H1 (cell line): ENCODE data around the gene PHLPP1. TPM values are rescaled to one million over a fixed set of nuclear protein-coding genes. Genes with fewer than 3 reads are reported as not detected.

Source experiments
- CTCF ChIA-PET: fragments of 300-600 bp; sonication (Branson Sonifier 250); formaldehyde crosslinking; loops from one replicate; lab custom pipeline; 2021; ENCODE audit not compliant: partially characterized antibody; lab: Charles Lee
- POLR2A ChIA-PET: fragments of 300-600 bp; sonication (Branson Sonifier 250); formaldehyde crosslinking; loops from one replicate; lab custom pipeline; 2021; ENCODE audit warnings: inconsistent platforms; ENCODE audit not compliant: partially characterized antibody; lab: Charles Lee
- DNase-seq, 2 experiments: peaks; one replicate each; pipeline versions ENCODE4 v3.0.0 to v3.0.0-alpha.2; 2010 to 2022; ENCODE audit warnings: low spot score in 2 of 2, low read depth in 1 of 2, mixed read lengths in 1 of 2
- FAIRE-seq: peaks from 2 replicates; lab custom pipeline; 2011; peaks lifted over from hg19 to GRCh38; lab: Jason Lieb, UNC
- H2AFZ ChIP-seq: 2 replicates; pipeline ENCODE4 v1.8.1; 2012; ENCODE audit warnings: low read length, inconsistent platforms
- H2AK5ac ChIP-seq: 2 replicates; pipeline ENCODE4 v1.6.1; 2013; ENCODE audit warnings: low read depth, low read length
- H2BK120ac ChIP-seq: replicated peaks from 2 replicates; pipeline ENCODE3; 2013; ENCODE audit warnings: low read depth, low read length, inconsistent platforms
- H2BK12ac ChIP-seq: 2 replicates; pipeline ENCODE4 v1.6.1; 2013; ENCODE audit warnings: low read depth, low read length
- H2BK15ac ChIP-seq: 2 replicates; pipeline ENCODE4 v1.6.1; 2013; ENCODE audit warnings: low read length
- H2BK20ac ChIP-seq: 2 replicates; pipeline ENCODE4 v1.6.1; 2013; ENCODE audit warnings: low read length
- H2BK5ac ChIP-seq: 2 replicates; pipeline ENCODE4 v1.6.1; 2013; ENCODE audit warnings: low read depth, low read length
- H3K14ac ChIP-seq: 2 replicates; pipeline ENCODE4 v1.6.1; 2013; ENCODE audit warnings: inconsistent platforms; ENCODE audit not compliant: insufficient read length
- H3K18ac ChIP-seq: 2 replicates; pipeline ENCODE4 v1.6.1; 2013; ENCODE audit warnings: low read length; ENCODE audit errors: extremely low read depth
- H3K23ac ChIP-seq: 2 replicates; pipeline ENCODE4 v1.6.1; 2013; ENCODE audit warnings: inconsistent platforms; ENCODE audit not compliant: insufficient read length
- H3K23me2 ChIP-seq: 2 replicates; pipeline ENCODE4 v1.6.1; 2013; ENCODE audit warnings: low read depth, low read length
- H3K27ac ChIP-seq: 2 replicates; pipeline ENCODE4 v1.6.1; 2011; ENCODE audit warnings: low read depth, low read length, inconsistent platforms
- H3K27me3 ChIP-seq, 4 experiments: replicated peaks in 1 of 4; 1 replicate in 1 of 4; 2 replicates in 3 of 4; pipeline versions ENCODE4 v1.6.1 to v1.8.1; 2011 to 2013; ENCODE audit warnings: low read length in 3 of 4, mild to moderate bottlenecking in 3 of 4, inconsistent platforms in 2 of 4, mixed read lengths in 2 of 4, moderate library complexity in 1 of 4; ENCODE audit not compliant: control insufficient read depth in 3 of 4, insufficient read depth in 3 of 4; ENCODE audit errors: extremely low read depth in 1 of 4
- H3K36me3 ChIP-seq, 4 experiments: 2 replicates each; pipeline versions ENCODE4 v1.6.1 to v1.8.1; 2011 to 2013; ENCODE audit warnings: mild to moderate bottlenecking in 4 of 4, low read length in 3 of 4, moderate library complexity in 2 of 4, control low read depth in 1 of 4, inconsistent platforms in 1 of 4; ENCODE audit not compliant: insufficient read depth in 4 of 4, control insufficient read depth in 2 of 4
- H3K4ac ChIP-seq: replicated peaks from 2 replicates; pipeline ENCODE3; 2013; ENCODE audit warnings: low read length, low read depth, mixed read lengths, inconsistent platforms; ENCODE audit not compliant: insufficient read length
- H3K4me1 ChIP-seq, 4 experiments: replicated peaks in 1 of 4; 1 replicate in 1 of 4; 2 replicates in 3 of 4; pipeline versions ENCODE4 v1.6.1 to v1.8.1; 2011 to 2013; ENCODE audit warnings: low read length in 3 of 4, inconsistent platforms in 2 of 4, mixed read lengths in 1 of 4; ENCODE audit not compliant: insufficient read depth in 4 of 4, control insufficient read depth in 3 of 4
- H3K4me2 ChIP-seq, 2 experiments: 2 replicates each; pipeline versions ENCODE4 v1.6.1 to v1.8.1; 2011 to 2013; ENCODE audit warnings: low read depth in 2 of 2, low read length in 2 of 2, control low read depth in 1 of 2, inconsistent platforms in 1 of 2, mild to moderate bottlenecking in 1 of 2; ENCODE audit not compliant: insufficient read depth in 1 of 2
- H3K4me3 ChIP-seq, 4 experiments: fragments of 200-600, 300-600 bp in 1 of 4; sonication (generic), shearing (Covaris generic), sonication (Bioruptor Twin) in 1 of 4; 2 replicates each; pipeline versions ENCODE4 v1.5.1 to v1.8.1; 2011 to 2016; ENCODE audit warnings: low read length in 4 of 4, low read depth in 3 of 4, control low read depth in 2 of 4, inconsistent platforms in 2 of 4, mild to moderate bottlenecking in 2 of 4, mixed read lengths in 1 of 4, moderate library complexity in 1 of 4; ENCODE audit not compliant: insufficient read depth in 2 of 4; ENCODE audit errors: extremely low read depth in 1 of 4
- H3K56ac ChIP-seq: replicated peaks from 2 replicates; pipeline ENCODE3; 2013; ENCODE audit warnings: low read depth, mild to moderate bottlenecking, mixed read lengths, low read length, inconsistent platforms; ENCODE audit not compliant: insufficient read length
- H3K79me1 ChIP-seq: 2 replicates; pipeline ENCODE4 v1.6.1; 2013; ENCODE audit warnings: low read depth, low read length, control low read depth
- H3K79me2 ChIP-seq, 2 experiments: 2 replicates each; pipeline versions ENCODE4 v1.6.1 to v1.8.1; 2012 to 2013; ENCODE audit warnings: low read length in 2 of 2, mild to moderate bottlenecking in 2 of 2, inconsistent platforms in 1 of 2; ENCODE audit not compliant: insufficient read depth in 2 of 2, control insufficient read depth in 1 of 2
- H3K9ac ChIP-seq, 4 experiments: replicated peaks in 1 of 4; 1 replicate in 1 of 4; 2 replicates in 3 of 4; pipeline versions ENCODE4 v1.6.1 to v1.8.1; 2011 to 2013; ENCODE audit warnings: low read depth in 3 of 4, low read length in 3 of 4, control low read depth in 2 of 4, mild to moderate bottlenecking in 2 of 4, moderate library complexity in 2 of 4, inconsistent platforms in 1 of 4; ENCODE audit errors: extremely low read depth in 1 of 4
- H3K9me3 ChIP-seq, 2 experiments: 2 replicates each; pipeline versions ENCODE4 v1.6.1 to v1.8.1; 2012 to 2013; ENCODE audit warnings: mild to moderate bottlenecking in 2 of 2, moderate library complexity in 2 of 2, control low read depth in 1 of 2, inconsistent platforms in 1 of 2, low read depth in 1 of 2, low read length in 1 of 2, mixed read lengths in 1 of 2; ENCODE audit not compliant: insufficient read depth in 2 of 2
- H4K20me1 ChIP-seq, 2 experiments: replicated peaks in 1 of 2; 2 replicates each; pipeline versions ENCODE3 to v1.8.1; 2011 to 2013; ENCODE audit warnings: inconsistent platforms in 2 of 2, low read length in 2 of 2, mild to moderate bottlenecking in 1 of 2; ENCODE audit not compliant: insufficient read depth in 2 of 2, control insufficient read depth in 1 of 2
- H4K5ac ChIP-seq: 2 replicates; pipeline ENCODE4 v1.6.1; 2013; ENCODE audit warnings: low read length, low read depth, mixed read lengths, inconsistent platforms; ENCODE audit not compliant: insufficient read length
- H4K8ac ChIP-seq: 2 replicates; pipeline ENCODE4 v1.8.0; 2013; ENCODE audit warnings: mild to moderate bottlenecking, moderate library complexity, low read length, inconsistent platforms; ENCODE audit not compliant: insufficient read depth; ENCODE audit errors: extremely low read depth
- H4K91ac ChIP-seq: replicated peaks from 2 replicates; pipeline ENCODE3; 2013; ENCODE audit warnings: low read length, mixed read lengths, inconsistent platforms; ENCODE audit not compliant: insufficient read length
- CBX5 ChIP-seq: fragments of 300-800, 300-1000 bp; sonication (generic); IDR thresholded peaks from 2 replicates; pipeline ENCODE4 v1.7.1; 2016; ENCODE audit warnings: antibody characterized with exemption, low read length, low read depth
- CHD1 ChIP-seq: IDR thresholded peaks from 2 replicates; pipeline ENCODE4 v1.6.1; 2012; ENCODE audit warnings: low read depth, low read length, improper control_type of control experiment
- GTF2F1 ChIP-seq: IDR thresholded peaks from 2 replicates; pipeline ENCODE4 v1.6.1; 2012; ENCODE audit warnings: low read depth, low read length, improper control_type of control experiment, borderline replicate concordance
- JUN ChIP-seq: IDR thresholded peaks from 2 replicates; pipeline ENCODE4 v1.6.1; 2011; ENCODE audit warnings: low read depth, mild to moderate bottlenecking, improper control_type of control experiment, low read length
- KDM4A ChIP-seq: IDR thresholded peaks from one replicate; pipeline ENCODE4 v1.7.1; 2012; ENCODE audit warnings: low read depth, mild to moderate bottlenecking, moderate library complexity, low read length, inconsistent platforms; ENCODE audit not compliant: severe bottlenecking
- RFX5 ChIP-seq: IDR thresholded peaks from 2 replicates; pipeline ENCODE4 v1.6.1; 2011; ENCODE audit warnings: low read depth, low read length, improper control_type of control experiment, borderline replicate concordance
- SAP30 ChIP-seq: fragments of 300-600 bp; sonication (generic); IDR thresholded peaks from 2 replicates; pipeline ENCODE4 v1.7.1; 2012; ENCODE audit warnings: low read length, moderate library complexity, mild to moderate bottlenecking, inconsistent platforms; ENCODE audit not compliant: insufficient read depth, insufficient replicate concordance
- SIN3A ChIP-seq, 2 experiments: IDR thresholded peaks in 1 of 2; conservative IDR thresholded peaks in 1 of 2; 2 replicates each; pipeline ENCODE4 v1.6.1; 2011 to 2012; ENCODE audit warnings: low read length in 2 of 2, improper control_type of control experiment in 1 of 2, low read depth in 1 of 2, mild to moderate bottlenecking in 1 of 2
- SP4 ChIP-seq: IDR thresholded peaks from 2 replicates; pipeline ENCODE4 v1.6.1; 2012; ENCODE audit warnings: low read length, inconsistent platforms
- TAF1 ChIP-seq: IDR thresholded peaks from 2 replicates; pipeline ENCODE4 v1.6.1; 2011; ENCODE audit warnings: mild to moderate bottlenecking, low read depth, low read length
- WGBS, 2 experiments: shearing (Covaris generic) in 1 of 2; methylation state at CpG; one replicate each; pipeline versions ENCODE4 v1.1.6 to v1.1.7; 2013 to 2015; ENCODE audit warnings: low lambda C conversion rate in 2 of 2, mixed read lengths in 2 of 2, inconsistent platforms in 1 of 2, low coverage in 1 of 2, missing lambda C conversion rate in 1 of 2; ENCODE audit not compliant: insufficient replicate concordance in 2 of 2, insufficient coverage in 1 of 2, insufficient read length in 1 of 2; ENCODE audit errors: extremely low coverage in 1 of 2, missing lambda C conversion rate in 1 of 2; 5-methylcytosine and 5-hydroxymethylcytosine counted together
- polyA plus RNA-seq, 7 experiments: library from polyadenylated mRNA; depleted of rRNA in 3 of 7; stranded (reverse) in 5 of 7; unstranded in 2 of 7; fragments of >200 nt in 5 of 7; fragments of 200-250 nt in 2 of 7; gene quantifications; 1 replicate in 5 of 7; 2 replicates in 1 of 7; 4 replicates in 1 of 7; pipeline versions ENCODE4 v1.2.1 to v1.2.3, GENCODE V29; 2011 to 2013; ENCODE audit warnings: missing spikeins in 2 of 7, mixed read lengths in 2 of 7
- total RNA-seq: library from RNA; stranded (reverse); fragmentation: NEBNext Ultra II Directional; extraction: Animal tissue kit (Norgen Biotek cat#: 25700); gene quantifications from 2 replicates; pipeline ENCODE4 v1.2.1, GENCODE V29; 2021

PHLPP1 gene
- total and polyA plus RNA-seq, 2 of the 8 experiments (the other 6 are each of a cell fraction or from before 2014, with no cell fraction given), result 28.0 to 66.3 TPM

- POLR2A ChIA-PET, result interaction anchor here (1.2 kb wide), 1 partner anchor 68 kb away, joined by 4 read pairs; no protein-coding TSS in a partner anchor
- Histone ChIP-seq H4K8ac (no peak overlapping the region), H2BK20ac (no peak overlapping the region), H3K79me1 (no peaks in the 10 kb centered on the region), H3K56ac (no peak overlapping the region), H3K9me3 (no peaks in the 10 kb centered on the region), H2BK12ac (no peak overlapping the region), H2BK120ac (no peak overlapping the region), H4K5ac (no peak overlapping the region), H4K91ac (no peak overlapping the region), H3K23me2 (no peaks in the 10 kb centered on the region), H3K18ac (no peak overlapping the region), H3K4me2 (no peak overlapping the region), H3K23ac (no peak overlapping the region), H2BK15ac (no peak overlapping the region), H3K36me3 (no peaks in the 10 kb centered on the region), H3K79me2 (peaks cover 9 to 90% of the 10 kb centered on the region in 2 experiments; a peak in 3 of 4 replicates), H3K4me1 (peaks cover 6 to 40% (median 18%) of the 10 kb centered on the region in 4 experiments; a peak in 4 of 7 replicates), H3K27ac (no peak overlapping the region), H3K4me3 (no peak overlapping the region), H3K14ac (no peak overlapping the region), H2BK5ac (no peak overlapping the region), H3K9ac (no peak overlapping the region), H2AK5ac (no peak overlapping the region), H2AFZ (no peak overlapping the region), H3K27me3 (no peaks in the 10 kb centered on the region), H4K20me1 (peaks cover 11 to 16% of the 10 kb centered on the region in 2 experiments), H3K4ac (no peak overlapping the region)
- WGBS, 2 experiments, result 82% methylated on average over 1 of the region's 1 CpG; no CpG with 5 or more reads in 1 of the 2 experiments
- CTCF ChIA-PET, result interaction anchor here (1.2 kb wide), 1 partner anchor 25 kb away, joined by 5 read pairs; no protein-coding TSS in a partner anchor
- DNase-seq, result no peak
- no peak for FAIRE-seq
- no peak for TF ChIP-seq JUN
- no peak for TF ChIP-seq RFX5
- TF ChIP-seq SP4, result no peak
- TF ChIP-seq CBX5, result no peak
- TF ChIP-seq KDM4A, result no peak
- TF ChIP-seq SAP30, result no peak
- TF ChIP-seq CHD1, result no peak
- no peak for TF ChIP-seq TAF1
- no peak for TF ChIP-seq SIN3A (conservative IDR thresholded peaks at IDR 0.05 in 1 of 2, IDR thresholded peaks at IDR 0.05 in 1 of 2; ENCODE audit: low read depth in 1 of 2, low read length in 2 of 2)
- TF ChIP-seq GTF2F1, result no peak
These were observed 80.9 kb downstream of the PHLPP1 start for GRCh38 chr18:62796216-62796621.
